Brain microvascular endothelial cell (primary cell): ENCODE measurements around the gene ACSM3.
"Not testable (repeated sequence)": the region's sequence is repeated elsewhere in the genome, so short reads cannot be mapped to it uniquely, and the experiment has no call there.

ENCODE experiments used
- DNase-seq: peaks from one replicate; pipeline ENCODE4 v3.0.0-alpha.2; 2020
- H3K27ac ChIP-seq: fragments of 250-450 bp; sonication (Bioruptor Pico); 2 replicates; pipeline ENCODE4 v1.5.1; 2020; ENCODE audit warnings: mild to moderate bottlenecking, moderate library complexity
- H3K27me3 ChIP-seq: fragments of 250-450 bp; sonication (Bioruptor Pico); replicated peaks from 2 replicates; pipeline ENCODE4 v1.5.1; 2020; ENCODE audit warnings: mild to moderate bottlenecking
- H3K36me3 ChIP-seq: fragments of 250-450 bp; sonication (Bioruptor Pico); replicated peaks from 2 replicates; pipeline ENCODE4 v1.5.1; 2020; ENCODE audit warnings: mild to moderate bottlenecking
- H3K4me3 ChIP-seq: 2 replicates; pipeline ENCODE4 v1.5.1; 2011; ENCODE audit warnings: low read depth, mild to moderate bottlenecking, control low read depth, low read length, moderate library complexity
- in situ Hi-C: cut with HindIII; loops from 2 replicates; pipeline ENCODE4 v1.10.0; 2017; ENCODE audit warnings: low sequenced_read_pairs, low pct_ligation_motif_present
- TF ChIP-seq, protein P1 (sequence below): IDR thresholded peaks from 2 replicates; pipeline ENCODE4 v1.5.1; 2011; ENCODE audit warnings: low read depth, mild to moderate bottlenecking, moderate library complexity, low read length, control low read depth, inconsistent platforms; ENCODE audit errors: missing control alignments

ACSM3 gene

GRCh38 chr16:20803192-20803560 is 39.4 kb downstream of the ACSM3 start:
- DNase-seq, result no peak
- in situ Hi-C loops, result no loop called here
- H3K4me3 ChIP-seq, result no peak overlapping the region
- no peaks in the 10 kb centered on the region for H3K36me3 ChIP-seq
- TF ChIP-seq, protein P1, sequence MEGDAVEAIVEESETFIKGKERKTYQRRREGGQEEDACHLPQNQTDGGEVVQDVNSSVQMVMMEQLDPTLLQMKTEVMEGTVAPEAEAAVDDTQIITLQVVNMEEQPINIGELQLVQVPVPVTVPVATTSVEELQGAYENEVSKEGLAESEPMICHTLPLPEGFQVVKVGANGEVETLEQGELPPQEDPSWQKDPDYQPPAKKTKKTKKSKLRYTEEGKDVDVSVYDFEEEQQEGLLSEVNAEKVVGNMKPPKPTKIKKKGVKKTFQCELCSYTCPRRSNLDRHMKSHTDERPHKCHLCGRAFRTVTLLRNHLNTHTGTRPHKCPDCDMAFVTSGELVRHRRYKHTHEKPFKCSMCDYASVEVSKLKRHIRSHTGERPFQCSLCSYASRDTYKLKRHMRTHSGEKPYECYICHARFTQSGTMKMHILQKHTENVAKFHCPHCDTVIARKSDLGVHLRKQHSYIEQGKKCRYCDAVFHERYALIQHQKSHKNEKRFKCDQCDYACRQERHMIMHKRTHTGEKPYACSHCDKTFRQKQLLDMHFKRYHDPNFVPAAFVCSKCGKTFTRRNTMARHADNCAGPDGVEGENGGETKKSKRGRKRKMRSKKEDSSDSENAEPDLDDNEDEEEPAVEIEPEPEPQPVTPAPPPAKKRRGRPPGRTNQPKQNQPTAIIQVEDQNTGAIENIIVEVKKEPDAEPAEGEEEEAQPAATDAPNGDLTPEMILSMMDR, result no peak
- no peak overlapping the region for H3K27ac ChIP-seq
- H3K27me3 ChIP-seq, result no peaks in the 10 kb centered on the region

DNA sequence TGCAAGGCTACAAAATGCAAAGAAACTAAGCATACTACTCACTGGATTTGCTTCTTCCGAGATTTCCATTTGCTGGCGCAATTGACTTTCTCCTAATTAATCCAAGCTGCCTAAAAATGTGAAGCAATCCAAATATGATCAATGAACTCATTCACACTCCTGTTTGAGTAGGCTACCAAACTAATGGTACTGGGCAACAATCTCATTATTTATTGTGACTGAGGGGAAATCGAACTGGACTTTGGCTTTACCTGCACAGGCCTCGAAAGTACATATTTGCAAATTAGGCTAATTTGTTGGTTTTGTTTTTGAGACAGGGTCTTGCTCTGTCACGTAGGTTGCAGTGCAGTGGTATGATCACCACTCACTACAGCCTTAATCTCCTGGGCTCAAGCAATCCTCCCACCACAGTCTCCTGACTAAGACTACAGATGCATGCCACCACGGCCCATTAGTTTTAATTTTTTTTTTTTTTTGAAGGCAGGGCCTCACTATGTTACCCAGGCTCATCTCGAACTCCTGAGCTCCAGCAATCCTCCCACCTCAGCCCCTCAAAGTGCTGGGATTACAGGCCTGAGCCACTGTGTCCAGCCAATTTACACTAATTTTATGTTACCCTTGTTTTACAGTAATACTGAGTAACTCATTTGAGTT is 39.9 kb downstream of the ACSM3 start:
- no peak overlapping the region for H3K4me3 ChIP-seq
- DNase-seq, result no peak
- H3K27ac ChIP-seq, result no peak overlapping the region
- TF ChIP-seq, protein P1, result no peak
- no peaks in the 10 kb centered on the region for H3K36me3 ChIP-seq
- no peaks in the 10 kb centered on the region for H3K27me3 ChIP-seq
- in situ Hi-C loops, result no loop called here

DNA sequence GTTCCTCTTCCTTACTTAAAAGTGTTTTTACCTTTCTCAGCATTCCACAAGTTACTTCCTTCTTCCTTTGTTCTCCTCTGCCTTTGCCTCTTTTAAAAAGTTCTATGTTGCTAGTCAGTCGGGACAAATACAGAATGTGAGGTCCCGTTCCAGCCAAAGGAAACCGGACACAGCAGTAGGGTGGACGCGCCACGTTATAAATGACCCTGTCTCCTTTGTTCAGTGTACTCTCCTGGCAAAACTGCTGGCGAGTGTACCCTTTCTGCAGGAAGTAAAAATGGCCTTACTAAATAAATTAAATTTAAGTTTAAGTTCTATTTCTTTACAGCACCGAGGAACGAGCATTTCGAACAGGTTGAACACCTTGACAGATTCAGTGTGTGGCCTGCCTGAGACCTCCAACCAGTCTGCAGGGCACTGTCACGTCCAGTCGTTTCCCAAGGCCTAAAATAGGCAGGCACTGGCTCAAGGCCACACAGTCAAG is 41.9 kb downstream of the ACSM3 start:
- in situ Hi-C loops, H3K27me3 ChIP-seq, H3K36me3 ChIP-seq: not testable (repeated sequence)
- Histone ChIP-seq H3K4me3 (peak overlapping the region; percentile 90), H3K27ac (peak overlapping the region; percentile 8)
- peak; percentile 4 for DNase-seq

DNA sequence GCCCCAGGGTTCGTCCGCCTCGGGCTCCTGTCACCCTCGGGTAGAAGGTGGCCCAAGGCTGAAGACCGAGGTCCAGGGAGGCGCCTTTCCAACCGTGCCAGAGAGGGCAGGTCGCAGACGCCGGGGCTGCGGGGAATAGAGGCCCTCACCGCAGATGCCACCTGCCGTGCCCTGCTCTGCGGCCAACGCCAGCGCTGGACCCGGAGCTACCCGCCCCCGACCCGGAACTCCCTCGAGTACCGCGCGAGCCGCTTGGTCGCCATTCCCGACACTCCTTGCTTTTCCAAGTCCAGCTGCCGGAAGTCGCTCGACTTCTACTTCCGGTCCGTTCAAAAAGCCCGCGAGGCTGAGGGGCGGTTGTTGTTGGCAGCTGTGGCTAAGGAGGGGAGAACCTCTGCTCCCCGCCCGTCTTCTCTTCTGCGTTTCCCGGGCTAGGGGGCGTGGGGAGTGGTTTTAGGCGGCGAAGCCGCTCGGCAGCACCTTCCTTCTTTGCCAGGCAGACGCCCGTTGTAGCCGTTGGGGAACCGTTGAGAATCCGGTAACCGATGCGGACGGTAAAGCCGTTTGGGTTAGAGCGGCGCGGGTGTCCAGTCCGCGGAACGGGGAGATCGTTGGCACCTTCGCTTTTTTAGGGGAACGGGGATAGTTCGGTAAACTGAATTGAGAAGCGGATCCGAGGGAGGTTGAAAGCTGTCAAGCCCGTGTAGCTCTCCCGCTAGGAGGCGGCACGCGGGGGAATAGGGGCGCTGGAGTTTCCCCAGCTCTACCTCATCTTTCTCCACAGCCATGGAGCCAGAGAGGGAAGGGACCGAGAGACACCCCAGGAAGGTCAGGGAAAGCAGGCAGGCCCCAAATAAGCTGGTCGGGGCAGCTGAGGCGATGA is 42.6 kb downstream of the ACSM3 start, which contains the start of the genes ERI2 and REXO5:
TSS of gene ERI2 (minus strand) at position 305 of the 883 bp plus-strand sequence. CDS start at position 263, 42 bp downstream.
TSS of gene REXO5 (plus strand) at position 360 of the 883 bp plus-strand sequence. CDS start at position 787, 427 bp downstream.
- in situ Hi-C loops, result no loop called here
- TF ChIP-seq, protein P1, result peak; percentile 72
- Histone ChIP-seq H3K4me3 (peak within 1 kb of the TSS; percentile 90), H3K36me3 (no peaks in the 10 kb centered on the region), H3K27me3 (no peaks in the 10 kb centered on the region), H3K27ac (peak within 1 kb of the TSS; percentile 27)
- peak; percentile 95 for DNase-seq

GRCh38 chr16:20807862-20808261 is 44.0 kb downstream of the ACSM3 start:
- no peaks in the 10 kb centered on the region for H3K36me3 ChIP-seq
- DNase-seq, result no peak
- TF ChIP-seq, protein P1, result no peak
- H3K4me3 ChIP-seq, result no peak overlapping the region
- H3K27ac ChIP-seq, result no peak overlapping the region
- in situ Hi-C loops, result no loop called here
- no peaks in the 10 kb centered on the region for H3K27me3 ChIP-seq

GRCh38 chr16:20811889-20812439 is 48.1 kb downstream of the ACSM3 start:
- no peaks in the 10 kb centered on the region for H3K36me3 ChIP-seq
- TF ChIP-seq, protein P1, result no peak
- in situ Hi-C loops, result no loop called here
- H3K27me3 ChIP-seq, result no peaks in the 10 kb centered on the region
- H3K27ac ChIP-seq, result no peak overlapping the region
- no peak overlapping the region for H3K4me3 ChIP-seq
- no peak for DNase-seq
